HG03039 (cell line): ENCODE data around the gene RFLNA.
"Not testable (repeated sequence)": the region's sequence is repeated elsewhere in the genome, so short reads cannot be mapped to it uniquely, and the experiment has no call there.

Experiments
- ATAC-seq: cut with Tn5 transposase; IDR thresholded peaks from one replicate; pipeline ENCODE4 v1.9.1; 2021; ENCODE audit warnings: mild to moderate bottlenecking, moderate library complexity; ENCODE audit not compliant: unreplicated experiment

RFLNA gene

GRCh38 chr12:124281309-124281708 is 13.6 kb upstream of the RFLNA start:
- no peak for ATAC-seq

GRCh38 chr12:124282287-124282686 is 12.6 kb upstream of the RFLNA start:
- no peak for ATAC-seq

- no peak for ATAC-seq
Observed at GRCh38 chr12:124283326-124283725, 11.6 kb upstream of the RFLNA start.

GRCh38 chr12:124284368-124284767 is 10.5 kb upstream of the RFLNA start:
- no peak for ATAC-seq

- no peak for ATAC-seq
Observed at GRCh38 chr12:124286414-124286813, 8.5 kb upstream of the RFLNA start.

GRCh38 chr12:124286971-124287370 is 7.9 kb upstream of the RFLNA start:
- no peak for ATAC-seq

GRCh38 chr12:124289634-124290600 is 5.0 kb upstream of the RFLNA start:
- no peak for ATAC-seq

GRCh38 chr12:124292385-124292784 is 2.5 kb upstream of the RFLNA start:
- ATAC-seq = no peak

GRCh38 chr12:124293286-124294003 is 1.4 kb upstream of the RFLNA start:
- ATAC-seq = no peak

- ATAC-seq = no peak
Observed at GRCh38 chr12:124295431-124296058, 652 bp downstream of the RFLNA start.

- no peak for ATAC-seq
Observed at GRCh38 chr12:124296295-124296915, 1.5 kb downstream of the RFLNA start.

- no peak for ATAC-seq
Observed at GRCh38 chr12:124296916-124297351, 2.0 kb downstream of the RFLNA start.

GRCh38 chr12:124297389-124297788 is 2.5 kb downstream of the RFLNA start:
- ATAC-seq = no peak

- ATAC-seq = no peak
Observed at GRCh38 chr12:124297856-124298255, 3.0 kb downstream of the RFLNA start.

- ATAC-seq = no peak
Observed at GRCh38 chr12:124298685-124299410, 4.0 kb downstream of the RFLNA start.

- no peak for ATAC-seq
Observed at GRCh38 chr12:124299628-124300388, 4.9 kb downstream of the RFLNA start.

GRCh38 chr12:124300657-124301056 is 5.8 kb downstream of the RFLNA start:
- not testable (repeated sequence) for ATAC-seq

GRCh38 chr12:124301084-124301654 is 6.3 kb downstream of the RFLNA start:
- no peak for ATAC-seq

GRCh38 chr12:124302241-124302806 is 7.4 kb downstream of the RFLNA start:
- ATAC-seq = no peak
